ENCODE measurements around the gene NVL. TPM values are rescaled to one million over a fixed set of nuclear protein-coding genes. Genes with fewer than 3 reads are reported as not detected.

Gene NVL
- total RNA-seq, 1 experiment from 2014 or later, result 33.4 TPM

- Mint-ChIP-seq H3K4me3 (no peak overlapping the region), H3K9me3 (no peaks in the 10 kb centered on the region), H3K27me3 (ENCODE audit: low read depth) (no peaks in the 10 kb centered on the region), H3K36me3 (peaks cover 33% of the 10 kb centered on the region), H3K27ac (peak overlapping the region; percentile 39; the same call in 1 of the 2 replicates), H3K4me1 (peaks cover 3% of the 10 kb centered on the region)
- POLR2A ChIA-PET, result no interaction called here
- ATAC-seq (no peak), DNase-seq (ENCODE audit: low spot score) (no peak)
- TF ChIP-seq CTCF (IDR thresholded peaks at IDR 0.05) (no peak), KAT7 (CRISPR knock-in tag; IDR thresholded peaks at IDR 0.05; ENCODE audit: borderline replicate concordance) (no peak), RELA (CRISPR knock-in tag; IDR thresholded peaks at IDR 0.05; ENCODE audit: borderline replicate concordance) (no peak), CREM (CRISPR knock-in tag; IDR thresholded peaks at IDR 0.05) (no peak), MLX (CRISPR knock-in tag; IDR thresholded peaks at IDR 0.05) (no peak), ZNF232 (CRISPR knock-in tag; IDR thresholded peaks at IDR 0.05) (no peak), NR1H2 (CRISPR knock-in tag; IDR thresholded peaks at IDR 0.05) (no peak), ZBTB43 (CRISPR knock-in tag; IDR thresholded peaks at IDR 0.05) (no peak), TEAD1 (CRISPR knock-in tag; IDR thresholded peaks at IDR 0.05) (no peak), E2F4 (CRISPR knock-in tag; IDR thresholded peaks at IDR 0.05; ENCODE audit: borderline replicate concordance, low read depth) (no peak), ETV6 (CRISPR knock-in tag; IDR thresholded peaks at IDR 0.05) (no peak), CREB1 (CRISPR knock-in tag; IDR thresholded peaks at IDR 0.05) (no peak)
- CTCF ChIA-PET, result no interaction called here
These were observed 47.8 kb downstream of the NVL start for GRCh38 chr1:224282140-224282539.

- POLR2A ChIA-PET, result no interaction called here
- Mint-ChIP-seq H3K27me3 (ENCODE audit: low read depth) (no peaks in the 10 kb centered on the region), H3K4me1 (no peaks in the 10 kb centered on the region), H3K9me3 (no peaks in the 10 kb centered on the region), H3K36me3 (peaks cover 17% of the 10 kb centered on the region), H3K27ac (no peak overlapping the region), H3K4me3 (no peak overlapping the region)
- CTCF ChIA-PET, result no interaction called here
- ATAC-seq (no peak), DNase-seq (ENCODE audit: low spot score) (no peak)
- no peak for TF ChIP-seq FOXP4 (CRISPR knock-in tag; IDR thresholded peaks at IDR 0.05)
- TF ChIP-seq KAT7 (CRISPR knock-in tag; IDR thresholded peaks at IDR 0.05; ENCODE audit: borderline replicate concordance), result no peak
- TF ChIP-seq NR3C1 (CRISPR knock-in tag; conservative IDR thresholded peaks at IDR 0.05; ENCODE audit: low read depth), result no peak
- TF ChIP-seq AFF4 (CRISPR knock-in tag; IDR thresholded peaks at IDR 0.05; ENCODE audit: borderline replicate concordance), result no peak
- TF ChIP-seq E2F5 (CRISPR knock-in tag; IDR thresholded peaks at IDR 0.05), result no peak
- TF ChIP-seq MYBL2 (CRISPR knock-in tag; IDR thresholded peaks at IDR 0.05), result no peak
- TF ChIP-seq HMGXB4 (CRISPR knock-in tag; IDR thresholded peaks at IDR 0.05), result no peak
- TF ChIP-seq TEAD4 (CRISPR knock-in tag; IDR thresholded peaks at IDR 0.05), result no peak
- no peak for TF ChIP-seq GTF2I (CRISPR knock-in tag; conservative IDR thresholded peaks at IDR 0.05)
- TF ChIP-seq ZNF317 (CRISPR knock-in tag; IDR thresholded peaks at IDR 0.05; ENCODE audit: borderline replicate concordance, low read depth), result no peak
These were observed 53.0 kb downstream of the NVL start for GRCh38 chr1:224276771-224277487.

Measured in WTC11 (cell line).